ENCODE measurements around the gene RPE. TPM values are rescaled to one million over a fixed set of nuclear protein-coding genes. Genes with fewer than 3 reads are reported as not detected.

RPE gene
- total and polyA plus RNA-seq, 10 of the 15 experiments (the other 5 are each of a cell fraction or from before 2014, with no cell fraction given) = 41.5 to 75.3 (median 46.8) TPM

DNA sequence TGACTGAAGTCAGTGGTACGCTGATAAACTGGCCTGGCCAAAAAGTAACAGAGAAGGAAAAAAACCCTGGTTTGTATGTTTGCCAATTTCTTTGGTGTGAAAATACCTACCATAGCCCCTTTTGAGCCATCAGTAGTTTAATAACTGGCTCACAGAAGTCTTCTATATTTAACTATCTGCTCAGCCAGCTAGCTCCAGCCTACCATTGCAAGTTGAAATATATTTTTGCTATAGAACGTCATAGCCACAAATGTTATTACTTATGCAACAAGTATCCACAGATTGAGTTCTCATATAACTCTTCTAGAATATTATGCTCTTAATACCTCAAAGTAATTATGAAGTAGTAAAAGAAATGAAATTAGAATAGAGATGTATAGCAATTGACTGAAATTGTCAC is 25.2 kb downstream of the RPE start:
- RAD21 ChIA-PET (ENCODE audit: unreplicated experiment) = interaction anchor here (1.2 kb wide), 1 partner anchor 165 kb away, joined by 3 read pairs; no protein-coding TSS in a partner anchor
- BruUV-seq (replicated peaks) = no TSS peak
- no peak overlapping the region for H3K4me2 ChIP-seq (ENCODE audit: control insufficient read depth, insufficient read depth)
- FAIRE-seq = no peak
- 65% methylated on average over 2 of the region's 2 CpGs for WGBS (ENCODE audit: insufficient coverage, insufficient replicate concordance, low lambda C conversion rate, missing lambda C conversion rate)
- SMC1A ChIA-PET (ENCODE audit: uncharacterized antibody, unreplicated experiment) = interaction anchor here (1.1 to 1.4 kb wide), 3 partner anchors 9 to 23 kb away, joined by 3 to 4 read pairs (median 3); no protein-coding TSS in a partner anchor
- no peaks in the 10 kb centered on the region for H3K4me1 ChIP-seq (ENCODE audit: control insufficient read depth, insufficient read depth, low read length)
- no peak overlapping the region for H2AFZ ChIP-seq (ENCODE audit: control insufficient read depth, low read depth, low read length)
- H3K36me3 ChIP-seq (ENCODE audit: control insufficient read depth in 2 of 2, insufficient read depth in 2 of 2, low read length in 1 of 2) = peaks cover 0 to 15% of the 10 kb centered on the region in 2 experiments; a peak in 1 of 4 replicates
- H3K27me3 ChIP-seq (replicated peaks in 1 of 2; ENCODE audit: control insufficient read depth in 2 of 2, insufficient read depth in 2 of 2, low read length in 1 of 2) = no peaks in the 10 kb centered on the region
- DNase-seq (ENCODE audit: low read depth, low spot score) = no peak
- H3K27ac ChIP-seq (ENCODE audit: control insufficient read depth, insufficient read depth) = no peak overlapping the region
- in situ Hi-C loops (cut with MboI) (no loop called here), intact Hi-C loops (cut with micrococcal nuclease; ENCODE audit: unreplicated experiment) (no loop called here)
- H4K20me1 ChIP-seq (ENCODE audit: control insufficient read depth, insufficient read depth) = no peaks in the 10 kb centered on the region
- H3K9me3 ChIP-seq (replicated peaks; ENCODE audit: control insufficient read depth, insufficient read depth, low read length) = no peaks in the 10 kb centered on the region
- POLR2A ChIA-PET = interaction anchor here (0.5 kb wide), 1 partner anchor 1420 kb away, joined by 4 read pairs; no protein-coding TSS in a partner anchor
- no peaks in the 10 kb centered on the region for H3K79me2 ChIP-seq (ENCODE audit: control insufficient read depth, insufficient read depth, low read length)
- H3K4me3 ChIP-seq = no peak overlapping the region
- CTCF ChIA-PET = interaction anchor here (0.7 to 1.4 kb wide), 4 partner anchors 9 to 347 kb away, joined by 3 to 4 read pairs (median 4); no protein-coding TSS in a partner anchor
- ATAC-seq = no peak
- H3K9ac ChIP-seq (ENCODE audit: control insufficient read depth, insufficient read depth, low read length) = no peak overlapping the region
- no peak for TF ChIP-seq LARP7 (IDR thresholded peaks at IDR 0.05)
- no peak for TF ChIP-seq STAT3 (IDR thresholded peaks at IDR 0.05; ENCODE audit: low read depth, low read length)
- no peak for TF ChIP-seq PAX5 (IDR thresholded peaks at IDR 0.05; ENCODE audit: borderline replicate concordance, low read depth, low read length)
- no peak for TF ChIP-seq RAD21 (IDR thresholded peaks at IDR 0.05; ENCODE audit: insufficient read depth, low read depth, low read length)
- no peak for TF ChIP-seq KDM1A (IDR thresholded peaks at IDR 0.05; ENCODE audit: borderline replicate concordance)
- TF ChIP-seq WRNIP1 (IDR thresholded peaks at IDR 0.05; ENCODE audit: borderline replicate concordance, low read depth, low read length) = no peak
- TF ChIP-seq ZZZ3 (IDR thresholded peaks at IDR 0.05; ENCODE audit: control insufficient read depth, insufficient read length, low read depth) = no peak
- TF ChIP-seq, protein P1, sequence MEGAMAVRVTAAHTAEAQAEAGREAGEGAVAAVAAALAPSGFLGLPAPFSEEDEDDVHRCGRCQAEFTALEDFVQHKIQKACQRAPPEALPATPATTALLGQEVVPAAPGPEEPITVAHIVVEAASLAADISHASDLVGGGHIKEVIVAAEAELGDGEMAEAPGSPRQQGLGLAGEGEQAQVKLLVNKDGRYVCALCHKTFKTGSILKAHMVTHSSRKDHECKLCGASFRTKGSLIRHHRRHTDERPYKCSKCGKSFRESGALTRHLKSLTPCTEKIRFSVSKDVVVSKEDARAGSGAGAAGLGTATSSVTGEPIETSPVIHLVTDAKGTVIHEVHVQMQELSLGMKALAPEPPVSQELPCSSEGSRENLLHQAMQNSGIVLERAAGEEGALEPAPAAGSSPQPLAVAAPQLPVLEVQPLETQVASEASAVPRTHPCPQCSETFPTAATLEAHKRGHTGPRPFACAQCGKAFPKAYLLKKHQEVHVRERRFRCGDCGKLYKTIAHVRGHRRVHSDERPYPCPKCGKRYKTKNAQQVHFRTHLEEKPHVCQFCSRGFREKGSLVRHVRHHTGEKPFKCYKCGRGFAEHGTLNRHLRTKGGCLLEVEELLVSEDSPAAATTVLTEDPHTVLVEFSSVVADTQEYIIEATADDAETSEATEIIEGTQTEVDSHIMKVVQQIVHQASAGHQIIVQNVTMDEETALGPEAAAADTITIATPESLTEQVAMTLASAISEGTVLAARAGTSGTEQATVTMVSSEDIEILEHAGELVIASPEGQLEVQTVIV (IDR thresholded peaks at IDR 0.05; ENCODE audit: borderline replicate concordance, partially characterized antibody) = no peak
- no peak for TF ChIP-seq ETV6 (conservative IDR thresholded peaks at IDR 0.05 in 1 of 2, IDR thresholded peaks at IDR 0.05 in 1 of 2; ENCODE audit: borderline replicate concordance in 1 of 2, low read depth in 1 of 2)
- TF ChIP-seq YBX1 (IDR thresholded peaks at IDR 0.05) = no peak
- no peak for TF ChIP-seq MYC (IDR thresholded peaks at IDR 0.05; ENCODE audit: insufficient read depth, insufficient read length, insufficient replicate concordance, low read length, severe bottlenecking)
- no peak for TF ChIP-seq SUPT20H (IDR thresholded peaks at IDR 0.05; ENCODE audit: borderline replicate concordance, control insufficient read depth, low read depth, low read length)
- TF ChIP-seq EED (IDR thresholded peaks at IDR 0.05; ENCODE audit: low read depth) = no peak
- TF ChIP-seq HDAC6 (IDR thresholded peaks at IDR 0.05; ENCODE audit: unreplicated experiment) = no peak
- TF ChIP-seq BRCA1 (IDR thresholded peaks at IDR 0.05; ENCODE audit: low read depth, low read length) = no peak
- TF ChIP-seq MEF2A (IDR thresholded peaks at IDR 0.05; ENCODE audit: insufficient read depth, low read depth, low read length) = no peak
- TF ChIP-seq, protein P2, sequence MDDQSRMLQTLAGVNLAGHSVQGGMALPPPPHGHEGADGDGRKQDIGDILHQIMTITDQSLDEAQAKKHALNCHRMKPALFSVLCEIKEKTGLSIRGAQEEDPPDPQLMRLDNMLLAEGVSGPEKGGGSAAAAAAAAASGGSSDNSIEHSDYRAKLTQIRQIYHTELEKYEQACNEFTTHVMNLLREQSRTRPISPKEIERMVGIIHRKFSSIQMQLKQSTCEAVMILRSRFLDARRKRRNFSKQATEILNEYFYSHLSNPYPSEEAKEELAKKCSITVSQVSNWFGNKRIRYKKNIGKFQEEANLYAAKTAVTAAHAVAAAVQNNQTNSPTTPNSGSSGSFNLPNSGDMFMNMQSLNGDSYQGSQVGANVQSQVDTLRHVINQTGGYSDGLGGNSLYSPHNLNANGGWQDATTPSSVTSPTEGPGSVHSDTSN (IDR thresholded peaks at IDR 0.05; ENCODE audit: insufficient replicate concordance, low read depth, low read length) = no peak
- no peak for TF ChIP-seq RBBP5 (conservative IDR thresholded peaks at IDR 0.05)
- TF ChIP-seq, protein P3, sequence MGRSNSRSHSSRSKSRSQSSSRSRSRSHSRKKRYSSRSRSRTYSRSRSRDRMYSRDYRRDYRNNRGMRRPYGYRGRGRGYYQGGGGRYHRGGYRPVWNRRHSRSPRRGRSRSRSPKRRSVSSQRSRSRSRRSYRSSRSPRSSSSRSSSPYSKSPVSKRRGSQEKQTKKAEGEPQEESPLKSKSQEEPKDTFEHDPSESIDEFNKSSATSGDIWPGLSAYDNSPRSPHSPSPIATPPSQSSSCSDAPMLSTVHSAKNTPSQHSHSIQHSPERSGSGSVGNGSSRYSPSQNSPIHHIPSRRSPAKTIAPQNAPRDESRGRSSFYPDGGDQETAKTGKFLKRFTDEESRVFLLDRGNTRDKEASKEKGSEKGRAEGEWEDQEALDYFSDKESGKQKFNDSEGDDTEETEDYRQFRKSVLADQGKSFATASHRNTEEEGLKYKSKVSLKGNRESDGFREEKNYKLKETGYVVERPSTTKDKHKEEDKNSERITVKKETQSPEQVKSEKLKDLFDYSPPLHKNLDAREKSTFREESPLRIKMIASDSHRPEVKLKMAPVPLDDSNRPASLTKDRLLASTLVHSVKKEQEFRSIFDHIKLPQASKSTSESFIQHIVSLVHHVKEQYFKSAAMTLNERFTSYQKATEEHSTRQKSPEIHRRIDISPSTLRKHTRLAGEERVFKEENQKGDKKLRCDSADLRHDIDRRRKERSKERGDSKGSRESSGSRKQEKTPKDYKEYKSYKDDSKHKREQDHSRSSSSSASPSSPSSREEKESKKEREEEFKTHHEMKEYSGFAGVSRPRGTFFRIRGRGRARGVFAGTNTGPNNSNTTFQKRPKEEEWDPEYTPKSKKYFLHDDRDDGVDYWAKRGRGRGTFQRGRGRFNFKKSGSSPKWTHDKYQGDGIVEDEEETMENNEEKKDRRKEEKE (IDR thresholded peaks at IDR 0.05) = no peak

Measured in GM12878 (cell line).